BLaER1 (cell line): ENCODE measurements around the gene PPP1R1B.
A peak's percentile ranks its signal among the peaks of the same experiment; 100 is the strongest.

ENCODE experiments used
- H3K27ac ChIP-seq: shearing (Covaris generic); formaldehyde crosslinking; 2 replicates; pipeline ENCODE4 v1.8.1; 2022
- H3K27me3 ChIP-seq: shearing (Covaris generic); formaldehyde crosslinking; 2 replicates; pipeline ENCODE4 v1.8.1; 2022
- H3K36me3 ChIP-seq: shearing (Covaris generic); formaldehyde crosslinking; 2 replicates; pipeline ENCODE4 v1.8.1; 2022
- H3K4me1 ChIP-seq: shearing (Covaris generic); formaldehyde crosslinking; 2 replicates; pipeline ENCODE4 v1.8.1; 2022
- H3K4me2 ChIP-seq: shearing (Covaris generic); formaldehyde crosslinking; 2 replicates; pipeline ENCODE4 v1.8.1; 2022
- H3K4me3 ChIP-seq: shearing (Covaris generic); formaldehyde crosslinking; 2 replicates; pipeline ENCODE4 v1.8.1; 2022
- H3K9ac ChIP-seq: shearing (Covaris generic); formaldehyde crosslinking; 2 replicates; pipeline ENCODE4 v1.8.1; 2022
- H3K9me3 ChIP-seq: shearing (Covaris generic); formaldehyde crosslinking; 2 replicates; pipeline ENCODE4 v1.8.1; 2022
- H4K20me1 ChIP-seq: shearing (Covaris generic); formaldehyde crosslinking; 2 replicates; pipeline ENCODE4 v1.8.1; 2022
- Cebpa-rat ChIP-seq: shearing (Covaris generic); IDR thresholded peaks from 2 replicates; pipeline ENCODE4 v1.8.1; 2022

PPP1R1B gene

DNA sequence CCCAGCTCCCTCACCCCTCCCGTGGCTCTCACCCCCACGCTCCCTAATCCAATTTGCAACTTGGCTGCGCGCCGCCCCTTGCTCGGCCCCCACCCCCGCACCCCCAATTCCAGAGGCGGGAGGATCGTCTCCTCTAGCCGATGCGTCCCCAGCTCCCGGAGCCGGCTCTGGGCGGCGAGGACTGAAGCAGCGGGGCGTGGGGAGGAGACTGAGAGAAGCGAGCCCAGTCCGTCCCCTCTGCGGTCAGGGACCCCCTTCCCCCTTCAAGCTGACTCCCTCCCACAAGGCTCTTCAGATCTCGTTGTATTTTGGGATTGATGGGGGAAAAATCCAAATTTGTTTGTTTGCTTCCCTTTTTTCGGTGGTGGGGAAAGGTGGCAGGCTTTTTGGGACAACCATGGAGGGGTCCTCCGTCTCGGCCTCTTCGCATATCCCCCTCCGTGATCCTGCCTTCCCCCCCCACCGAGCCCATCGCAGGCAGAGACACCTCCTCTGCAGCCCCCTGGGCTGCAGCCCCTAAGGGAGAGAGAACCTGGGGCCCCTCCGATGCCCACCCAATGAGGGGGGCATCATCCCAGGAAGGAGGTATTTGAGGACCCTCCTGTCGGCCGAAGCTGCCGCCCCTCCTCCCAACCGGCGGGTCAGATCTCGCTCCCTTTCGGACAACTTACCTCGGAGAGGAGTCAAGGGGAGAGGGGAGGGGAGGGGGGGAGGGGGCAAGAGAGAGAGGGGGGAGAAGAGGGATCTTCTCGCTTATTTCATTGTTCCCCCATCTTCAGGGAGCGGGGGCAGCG, 19.5 kb upstream of the PPP1R1B start:
- no peaks in the 10 kb centered on the region for H3K9me3 ChIP-seq
- H3K9ac ChIP-seq, result no peak overlapping the region
- H3K27ac ChIP-seq, result no peak overlapping the region
- TF ChIP-seq Cebpa-rat, result no peak
- peaks cover 50% of the 10 kb centered on the region for H4K20me1 ChIP-seq
- H3K4me3 ChIP-seq, result no peak overlapping the region
- H3K4me1 ChIP-seq, result 0 out of 2 replicates have a peak, but pooled peaks cover 8% of the 10 kb centered on the region
- H3K36me3 ChIP-seq, result no peaks in the 10 kb centered on the region
- H3K27me3 ChIP-seq, result peaks cover 79% of the 10 kb centered on the region
- no peak overlapping the region for H3K4me2 ChIP-seq

DNA sequence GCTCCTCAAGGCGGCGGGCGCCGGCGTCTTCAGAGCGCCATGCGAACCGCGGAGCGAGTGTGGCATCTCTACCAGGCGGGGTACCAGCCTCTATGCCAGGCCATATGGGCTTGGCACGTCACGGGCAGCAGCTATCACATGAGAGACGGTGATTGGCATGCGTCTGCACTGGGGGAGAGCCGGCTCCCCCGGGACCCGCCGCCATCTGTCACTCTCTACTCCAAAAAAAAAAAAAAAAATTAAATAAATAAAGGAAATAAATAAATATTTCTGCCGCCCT, 19.0 kb upstream of the PPP1R1B start, which contains the start of gene NEUROD2:
Gene NEUROD2 (minus strand): TSS at position 70 of the 280 bp plus-strand sequence. CDS start 1,321 bp downstream, outside the sequence.
- Histone ChIP-seq H3K4me2 (no peak within 1 kb of the TSS), H3K36me3 (no peaks in the 10 kb centered on the region), H3K9me3 (no peaks in the 10 kb centered on the region), H3K4me1 (0 out of 2 replicates have a peak, but pooled peaks cover 8% of the 10 kb centered on the region), H3K9ac (no peak within 1 kb of the TSS), H4K20me1 (peaks cover 45% of the 10 kb centered on the region), H3K4me3 (0 out of 2 replicates have a peak within 1 kb of the TSS, but pooled peaks have one; percentile 14), H3K27ac (no peak within 1 kb of the TSS), H3K27me3 (peaks cover 73% of the 10 kb centered on the region)
- TF ChIP-seq Cebpa-rat, result no peak

DNA sequence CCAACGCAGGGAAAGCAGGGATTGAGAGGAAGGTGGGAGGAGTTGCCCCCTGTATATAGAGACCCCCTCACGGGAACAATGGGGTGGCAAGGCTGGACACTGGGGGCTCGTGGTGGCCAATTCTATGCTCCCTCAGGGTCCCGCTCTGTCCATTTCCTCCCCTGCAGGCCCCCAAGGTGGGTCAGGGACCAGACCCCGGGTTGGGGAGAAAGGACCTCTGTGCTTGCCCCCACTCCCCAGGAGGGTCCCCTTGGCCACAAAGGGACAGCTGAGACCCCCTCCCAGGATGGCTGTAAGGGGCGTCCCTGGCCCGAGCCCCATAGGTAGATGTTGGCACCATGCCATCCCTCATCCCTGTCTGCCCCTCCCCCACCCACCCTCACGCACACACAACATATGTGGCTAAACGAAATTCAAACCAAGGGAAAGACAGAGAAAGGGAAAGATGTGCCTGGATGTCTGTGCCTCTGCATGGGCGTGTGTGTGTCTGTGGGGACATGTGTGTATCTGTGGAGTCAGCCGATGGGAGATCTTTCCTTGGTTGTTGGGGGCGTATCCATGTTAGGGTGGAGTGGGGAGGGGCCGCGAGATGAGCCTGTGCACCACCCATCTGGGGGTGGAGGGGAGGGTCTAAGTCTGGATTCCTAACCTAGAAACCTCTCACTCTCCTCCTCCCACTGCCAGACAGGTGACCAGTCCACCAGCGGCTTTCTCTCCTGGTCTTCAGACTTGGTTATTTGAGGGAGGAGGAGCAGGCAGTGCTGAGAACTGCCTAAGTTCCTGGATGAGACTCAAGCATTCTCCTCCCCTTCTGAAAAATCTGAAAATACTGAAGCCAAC, 18.4 kb upstream of the PPP1R1B start:
- 0 out of 2 replicates have a peak, but pooled peaks cover 8% of the 10 kb centered on the region for H3K4me1 ChIP-seq
- TF ChIP-seq Cebpa-rat, result no peak
- no peaks in the 10 kb centered on the region for H3K9me3 ChIP-seq
- peaks cover 67% of the 10 kb centered on the region for H3K27me3 ChIP-seq
- no peak overlapping the region for H3K4me3 ChIP-seq
- no peak overlapping the region for H3K9ac ChIP-seq
- H4K20me1 ChIP-seq, result peaks cover 39% of the 10 kb centered on the region
- H3K36me3 ChIP-seq, result no peaks in the 10 kb centered on the region
- no peak overlapping the region for H3K4me2 ChIP-seq
- H3K27ac ChIP-seq, result no peak overlapping the region

GRCh38 chr17:39609416-39610025, 17.2 kb upstream of the PPP1R1B start:
- Histone ChIP-seq H3K27me3 (peaks cover 56% of the 10 kb centered on the region), H3K36me3 (no peaks in the 10 kb centered on the region), H3K4me3 (no peak overlapping the region), H3K4me1 (0 out of 2 replicates have a peak, but pooled peaks cover 8% of the 10 kb centered on the region), H4K20me1 (peaks cover 29% of the 10 kb centered on the region), H3K4me2 (no peak overlapping the region), H3K9me3 (no peaks in the 10 kb centered on the region), H3K9ac (no peak overlapping the region), H3K27ac (no peak overlapping the region)
- TF ChIP-seq Cebpa-rat, result no peak

- Histone ChIP-seq H3K36me3 (no peaks in the 10 kb centered on the region), H3K9me3 (no peaks in the 10 kb centered on the region), H3K4me3 (no peak overlapping the region), H3K9ac (no peak overlapping the region), H3K4me1 (no peaks in the 10 kb centered on the region), H4K20me1 (peaks cover 9% of the 10 kb centered on the region), H3K27me3 (peaks cover 36% of the 10 kb centered on the region), H3K27ac (no peak overlapping the region), H3K4me2 (no peak overlapping the region)
- no peak for TF ChIP-seq Cebpa-rat
Observed at GRCh38 chr17:39611401-39612112, 15.2 kb upstream of the PPP1R1B start.

GRCh38 chr17:39612291-39612894, 14.4 kb upstream of the PPP1R1B start:
- TF ChIP-seq Cebpa-rat, result no peak
- Histone ChIP-seq H3K27ac (no peak overlapping the region), H3K9me3 (no peaks in the 10 kb centered on the region), H3K4me3 (no peak overlapping the region), H3K27me3 (peaks cover 27% of the 10 kb centered on the region), H3K36me3 (no peaks in the 10 kb centered on the region), H4K20me1 (peaks cover under 1% of the 10 kb centered on the region; the same call in 1 of the 2 replicates), H3K9ac (no peak overlapping the region), H3K4me2 (no peak overlapping the region), H3K4me1 (peaks cover 6% of the 10 kb centered on the region; the same call in 1 of the 2 replicates)

DNA sequence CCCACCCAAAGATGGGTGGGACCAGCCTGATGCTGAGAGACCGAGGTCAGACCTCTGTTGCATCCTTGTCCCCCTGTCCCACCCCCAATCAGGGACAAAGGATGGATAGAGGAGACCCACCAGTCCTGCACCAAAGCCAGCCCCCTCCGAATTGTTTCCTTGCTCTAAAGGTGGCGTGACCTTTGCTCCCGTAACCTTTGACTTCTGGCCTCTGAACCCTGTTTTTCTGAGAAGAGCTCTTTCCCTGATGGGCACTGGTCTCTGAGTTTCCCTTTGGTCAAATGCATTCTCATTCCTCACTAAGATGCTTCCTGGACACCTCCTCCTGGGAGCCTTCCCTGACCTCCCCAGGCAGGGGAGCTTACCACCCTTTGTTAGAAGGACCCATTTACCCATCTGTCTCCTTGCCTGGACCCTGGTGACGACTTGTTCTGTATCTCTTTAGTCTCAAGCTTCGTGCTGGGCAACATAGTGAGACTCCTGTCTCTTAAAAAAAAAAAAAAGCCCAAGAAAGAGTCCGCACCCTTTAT, 13.8 kb upstream of the PPP1R1B start:
- Histone ChIP-seq H3K4me1 (peaks cover 8% of the 10 kb centered on the region; the same call in 1 of the 2 replicates), H3K36me3 (no peaks in the 10 kb centered on the region), H3K9ac (no peak overlapping the region), H3K4me2 (no peak overlapping the region), H3K27ac (no peak overlapping the region), H4K20me1 (no peaks in the 10 kb centered on the region), H3K4me3 (no peak overlapping the region), H3K9me3 (no peaks in the 10 kb centered on the region), H3K27me3 (peaks cover 21% of the 10 kb centered on the region)
- TF ChIP-seq Cebpa-rat, result no peak

DNA sequence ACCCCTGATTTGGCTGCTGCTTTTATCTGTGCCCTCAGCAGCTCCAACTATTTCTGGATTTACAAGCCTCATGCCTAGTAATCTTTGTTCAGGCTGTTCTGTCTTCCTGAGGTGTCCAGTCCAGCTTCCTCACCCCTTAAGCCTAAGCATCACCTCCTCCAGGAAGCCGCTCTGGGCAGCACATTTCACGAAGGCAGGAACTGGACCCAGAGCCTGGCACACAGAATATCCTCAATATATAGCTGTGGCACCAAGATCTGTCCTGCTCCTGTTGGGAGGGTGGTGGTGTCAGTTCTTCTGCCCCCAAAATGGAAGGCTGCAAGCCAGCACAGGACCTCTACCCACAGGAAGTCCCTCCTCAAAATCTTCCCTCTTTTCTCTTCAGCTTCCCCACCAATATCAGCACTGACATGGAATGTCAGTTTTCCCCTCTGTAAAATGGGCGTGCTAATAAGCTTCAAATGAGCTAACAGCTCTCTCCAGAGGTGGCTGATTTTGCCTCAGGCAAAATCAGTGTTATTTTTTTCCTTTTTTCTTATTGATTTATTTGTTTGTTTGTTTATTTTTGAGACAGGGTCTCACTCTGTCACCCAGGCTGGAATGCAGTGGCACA, 12.1 kb upstream of the PPP1R1B start:
- no peak overlapping the region for H3K4me2 ChIP-seq
- H3K27ac ChIP-seq, result no peak overlapping the region
- H3K9ac ChIP-seq, result no peak overlapping the region
- H3K36me3 ChIP-seq, result no peaks in the 10 kb centered on the region
- H3K4me1 ChIP-seq, result peaks cover 22% of the 10 kb centered on the region
- TF ChIP-seq Cebpa-rat, result no peak
- H4K20me1 ChIP-seq, result no peaks in the 10 kb centered on the region
- peaks cover 5% of the 10 kb centered on the region for H3K27me3 ChIP-seq
- no peaks in the 10 kb centered on the region for H3K9me3 ChIP-seq
- H3K4me3 ChIP-seq, result no peak overlapping the region
